Measurements from ENCODE around the gene KCNAB1.
A peak's percentile ranks its signal among the peaks of the same experiment; 100 is the strongest.
"Not testable (repeated sequence)": the region's sequence is repeated elsewhere in the genome, so short reads cannot be mapped to it uniquely, and the experiment has no call there.

The KCNAB1 gene

GRCh38 chr3:156137397-156137796 lies 17.0 kb downstream of the KCNAB1 start:
- DNase-seq (ENCODE audit: low read depth in 2 of 2) = not testable (repeated sequence)

GRCh38 chr3:156140001-156140595 lies 19.7 kb downstream of the KCNAB1 start:
- DNase-seq (ENCODE audit: low read depth in 2 of 2) = no peak

- peak; percentile 26 to 27 for DNase-seq (ENCODE audit: low read depth in 2 of 2)
Measured at GRCh38 chr3:156142702-156143101, 22.3 kb downstream of the KCNAB1 start.

- no peak for DNase-seq (ENCODE audit: low read depth in 2 of 2)
Measured at GRCh38 chr3:156143136-156143535, 22.8 kb downstream of the KCNAB1 start.

GRCh38 chr3:156144060-156144459 lies 23.7 kb downstream of the KCNAB1 start:
- DNase-seq (ENCODE audit: low read depth in 2 of 2) = no peak

- no peak for DNase-seq (ENCODE audit: low read depth in 2 of 2)
Measured at GRCh38 chr3:156145866-156146265, 25.5 kb downstream of the KCNAB1 start.

GRCh38 chr3:156148345-156148945 lies 28.1 kb downstream of the KCNAB1 start:
- no peak for DNase-seq (ENCODE audit: low read depth in 2 of 2)

- no peak for DNase-seq (ENCODE audit: low read depth in 2 of 2)
Measured at GRCh38 chr3:156148946-156149381, 28.6 kb downstream of the KCNAB1 start.

- DNase-seq (ENCODE audit: low read depth in 2 of 2) = no peak
Measured at GRCh38 chr3:156149876-156150275, 29.5 kb downstream of the KCNAB1 start.

- peak; percentile 42 to 48 for DNase-seq (ENCODE audit: low read depth in 2 of 2)
Measured at GRCh38 chr3:156150434-156151066, 30.2 kb downstream of the KCNAB1 start.

- DNase-seq (ENCODE audit: low read depth in 2 of 2) = peak; percentile 31 to 32
Measured at GRCh38 chr3:156151824-156152428, 31.5 kb downstream of the KCNAB1 start.

- no peak for DNase-seq (ENCODE audit: low read depth in 2 of 2)
Measured at GRCh38 chr3:156158656-156159295, 38.4 kb downstream of the KCNAB1 start.

- no peak for DNase-seq (ENCODE audit: low read depth in 2 of 2)
Measured at GRCh38 chr3:156160647-156161046, 40.3 kb downstream of the KCNAB1 start.

GRCh38 chr3:156161172-156161571 lies 40.8 kb downstream of the KCNAB1 start:
- DNase-seq (ENCODE audit: low read depth in 2 of 2) = no peak

- no peak for DNase-seq (ENCODE audit: low read depth in 2 of 2)
Measured at GRCh38 chr3:156163848-156164247, 43.5 kb downstream of the KCNAB1 start.

GRCh38 chr3:156166808-156167207 lies 46.4 kb downstream of the KCNAB1 start:
- DNase-seq (ENCODE audit: low read depth in 2 of 2) = no peak

- DNase-seq (ENCODE audit: low read depth in 2 of 2) = no peak
Measured at GRCh38 chr3:156170571-156170970, 50.2 kb downstream of the KCNAB1 start.

GRCh38 chr3:156171281-156172267 lies 51.2 kb downstream of the KCNAB1 start:
- DNase-seq (ENCODE audit: low read depth in 2 of 2) = no peak

- DNase-seq (ENCODE audit: low read depth in 2 of 2) = no peak
Measured at GRCh38 chr3:156172536-156172935, 52.2 kb downstream of the KCNAB1 start.

- DNase-seq (ENCODE audit: low read depth in 2 of 2) = no peak
Measured at GRCh38 chr3:156174229-156174847, 54.0 kb downstream of the KCNAB1 start.

GRCh38 chr3:156175570-156175969 lies 55.2 kb downstream of the KCNAB1 start:
- no peak for DNase-seq (ENCODE audit: low read depth in 2 of 2)

All from fibroblast of skin of left quadriceps (primary cell).